ENCODE data around the gene GMFB. TPM values are rescaled to one million over a fixed set of nuclear protein-coding genes. Genes with fewer than 3 reads are reported as not detected.

The GMFB gene
- 10 to 100 TPM; 15.9 to 23.0 (median 19.1) TPM for total RNA-seq

- intact Hi-C loops (cut with DNase I; ENCODE audit: low total_unique reads) = no loop called here
- peak; percentile 90 to 98 for DNase-seq (ENCODE audit: low spot score in 2 of 2)
- no peak for TF ChIP-seq POLR2A (IDR thresholded peaks at IDR 0.05)
- peak within 1 kb of the TSS; percentile 85 for H3K4me3 ChIP-seq (ENCODE audit: low read depth, poor library complexity, severe bottlenecking)
- WGBS, 2 donors = 0 to 2% methylated on average over 31 to 33 of the region's 51 CpGs
Measured at GRCh38 chr14:54488646-54489317, at the start of gene GMFB. Gene GMFB, minus strand, starts transcription at chr14:54488980. Its CDS starts 53 bp downstream, at chr14:54488927.

DNA sequence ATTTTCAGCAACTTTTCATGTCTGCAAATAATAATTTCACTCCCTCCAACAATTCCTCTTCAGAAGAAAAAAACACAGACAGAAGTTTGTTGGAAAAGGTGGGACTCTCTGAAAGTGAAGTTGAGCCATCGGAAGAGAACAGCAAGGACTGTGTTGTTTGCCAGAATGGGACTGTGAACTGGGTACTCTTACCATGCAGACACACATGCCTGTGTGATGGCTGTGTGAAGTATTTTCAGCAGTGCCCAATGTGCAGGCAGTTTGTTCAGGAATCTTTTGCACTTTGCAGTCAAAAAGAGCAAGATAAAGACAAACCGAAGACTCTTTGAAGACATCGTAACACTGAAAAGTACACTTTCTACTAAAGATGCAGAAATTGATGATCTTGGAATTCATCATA lies 49.3 kb upstream of the GMFB start:
- no peak for DNase-seq (ENCODE audit: low spot score in 2 of 2)
- intact Hi-C loops (cut with DNase I; ENCODE audit: low total_unique reads) = no loop called here
- TF ChIP-seq CTCF (IDR thresholded peaks at IDR 0.05) = no peak
- TF ChIP-seq POLR2A (IDR thresholded peaks at IDR 0.05) = no peak
- no peak overlapping the region for H3K4me3 ChIP-seq (ENCODE audit: low read depth, poor library complexity, severe bottlenecking)
- 97 to 98% methylated on average over 3 of the region's 3 CpGs for WGBS, 2 donors

GRCh38 chr14:54537651-54538050 lies 48.9 kb upstream of the GMFB start:
- no peak for DNase-seq (ENCODE audit: low spot score in 2 of 2)
- TF ChIP-seq POLR2A (IDR thresholded peaks at IDR 0.05) = no peak
- TF ChIP-seq CTCF (IDR thresholded peaks at IDR 0.05) = no peak
- no peak overlapping the region for H3K4me3 ChIP-seq (ENCODE audit: low read depth, poor library complexity, severe bottlenecking)
- intact Hi-C loops (cut with DNase I; ENCODE audit: low total_unique reads) = no loop called here
- 93 to 97% methylated on average over 2 of the region's 2 CpGs for WGBS, 2 donors

GRCh38 chr14:54535646-54536045 lies 46.9 kb upstream of the GMFB start:
- no peak overlapping the region for H3K4me3 ChIP-seq (ENCODE audit: low read depth, poor library complexity, severe bottlenecking)
- intact Hi-C loops (cut with DNase I; ENCODE audit: low total_unique reads) = no loop called here
- WGBS, 2 donors = 43 to 47% methylated on average over 2 of the region's 2 CpGs
- no peak for DNase-seq (ENCODE audit: low spot score in 2 of 2)
- TF ChIP-seq POLR2A (IDR thresholded peaks at IDR 0.05) (no peak), CTCF (IDR thresholded peaks at IDR 0.05) (no peak)

DNA sequence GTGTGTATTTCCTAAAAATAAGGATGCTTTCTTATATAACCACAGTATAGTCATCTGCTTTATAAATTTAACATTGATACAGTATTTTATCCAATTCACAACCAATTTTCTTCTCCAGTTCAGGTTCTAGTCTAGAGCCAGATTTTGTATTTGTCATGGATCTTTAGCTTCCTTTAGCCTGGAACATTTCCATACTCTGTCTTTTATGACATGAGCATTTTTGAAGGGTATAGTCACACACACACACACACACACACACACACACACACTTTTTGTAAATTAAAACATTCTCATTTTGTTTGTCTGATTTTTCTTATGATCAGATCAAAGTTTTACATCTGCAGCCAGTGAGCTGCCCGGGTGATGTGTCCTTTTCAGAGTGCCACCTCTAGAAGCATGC lies 46.3 kb upstream of the GMFB start:
- WGBS, 2 donors = 67% methylated on average over 1 of the region's 1 CpG
- no peak for DNase-seq (ENCODE audit: low spot score in 2 of 2)
- TF ChIP-seq CTCF (IDR thresholded peaks at IDR 0.05) (no peak), POLR2A (IDR thresholded peaks at IDR 0.05) (no peak)
- intact Hi-C loops (cut with DNase I; ENCODE audit: low total_unique reads) = no loop called here
- H3K4me3 ChIP-seq (ENCODE audit: low read depth, poor library complexity, severe bottlenecking) = no peak overlapping the region

- 92 to 94% methylated on average over 1 of the region's 1 CpG for WGBS, 2 donors
- TF ChIP-seq CTCF (IDR thresholded peaks at IDR 0.05) = no peak
- intact Hi-C loops (cut with DNase I; ENCODE audit: low total_unique reads) = no loop called here
Measured at GRCh38 chr14:54533100-54533499, 44.3 kb upstream of the GMFB start.

More at GRCh38 chr14:54533100-54533499, 44.3 kb upstream of the GMFB start:
- no peak for DNase-seq (ENCODE audit: low spot score in 2 of 2)
- H3K4me3 ChIP-seq (ENCODE audit: low read depth, poor library complexity, severe bottlenecking) = no peak overlapping the region

Data from lower leg skin (tissue), 4 donors.